Progenitor cell of endocrine pancreas (in vitro differentiated cells): ENCODE results near the gene PAQR5. TPM values are rescaled to one million over a fixed set of nuclear protein-coding genes. Genes with fewer than 3 reads are reported as not detected.
"Not testable (repeated sequence)": the region's sequence is repeated elsewhere in the genome, so short reads cannot be mapped to it uniquely, and the experiment has no call there.

Source experiments
- DNase-seq: peaks from one replicate; pipeline ENCODE4 v3.0.0; 2021; ENCODE audit warnings: low spot score; ENCODE audit not compliant: unreplicated experiment
- H3K27ac Mint-ChIP-seq: 2 replicates; pipeline ENCODE4 v1.8.0; 2021; ENCODE audit warnings: mild to moderate bottlenecking, moderate library complexity, mixed read lengths
- H3K27me3 Mint-ChIP-seq: 2 replicates; pipeline ENCODE4 v1.8.0; 2021; ENCODE audit warnings: mixed read lengths
- H3K36me3 Mint-ChIP-seq: 2 replicates; pipeline ENCODE4 v1.8.0; 2022; ENCODE audit warnings: mixed read lengths; ENCODE audit not compliant: insufficient read depth
- H3K4me1 Mint-ChIP-seq: 2 replicates; pipeline ENCODE4 v1.8.0; 2021; ENCODE audit warnings: low read depth, mixed read lengths
- H3K4me3 Mint-ChIP-seq: 2 replicates; pipeline ENCODE4 v1.8.0; 2021; ENCODE audit warnings: low read depth, mild to moderate bottlenecking, moderate library complexity, mixed read lengths
- H3K9me3 Mint-ChIP-seq: 2 replicates; pipeline ENCODE4 v1.8.0; 2021; ENCODE audit warnings: low read depth, mixed read lengths
- CTCF ChIP-seq: fragments of 200-600 bp; sonication (generic); IDR thresholded peaks from one replicate; pipeline ENCODE4 v1.5.0; 2021; ENCODE audit warnings: antibody characterized with exemption, mild to moderate bottlenecking; ENCODE audit not compliant: unreplicated experiment
- total RNA-seq: library from RNA; stranded (reverse); gene quantifications from 2 replicates; pipeline ENCODE4 v1.2.1, GENCODE V29; 2021

Gene PAQR5
- total RNA-seq, 1 donor from 2014 or later, result 14.6 TPM

- Mint-ChIP-seq H3K36me3 (peaks cover 5% of the 10 kb centered on the region), H3K27ac (no peak overlapping the region), H3K9me3 (peaks cover 5% of the 10 kb centered on the region), H3K4me1 (peaks cover 29% of the 10 kb centered on the region), H3K4me3 (no peak overlapping the region), H3K27me3 (peaks cover 3% of the 10 kb centered on the region)
- DNase-seq, result no peak
- no peak for TF ChIP-seq CTCF
These were observed 78.7 kb downstream of the PAQR5 start for GRCh38 chr15:69377216-69377970.

GRCh38 chr15:69380100-69380725, 81.5 kb downstream of the PAQR5 start:
- Mint-ChIP-seq H3K4me1 (peaks cover 13% of the 10 kb centered on the region), H3K27ac (no peak overlapping the region), H3K4me3 (no peak overlapping the region), H3K9me3 (no peaks in the 10 kb centered on the region), H3K36me3 (peaks cover 5% of the 10 kb centered on the region), H3K27me3 (peaks cover 3% of the 10 kb centered on the region)
- DNase-seq, result no peak
- TF ChIP-seq CTCF, result peak; percentile 24

GRCh38 chr15:69380726-69381105, 82.0 kb downstream of the PAQR5 start:
- H3K4me3 Mint-ChIP-seq, result no peak overlapping the region
- H3K27me3 Mint-ChIP-seq, result peaks cover 3% of the 10 kb centered on the region
- H3K9me3 Mint-ChIP-seq, result no peaks in the 10 kb centered on the region
- H3K36me3 Mint-ChIP-seq, result peaks cover 5% of the 10 kb centered on the region
- no peak overlapping the region for H3K27ac Mint-ChIP-seq
- peaks cover 13% of the 10 kb centered on the region for H3K4me1 Mint-ChIP-seq
- DNase-seq, result no peak
- TF ChIP-seq CTCF, result no peak

GRCh38 chr15:69382176-69382575, 83.5 kb downstream of the PAQR5 start:
- H3K27me3 Mint-ChIP-seq, H3K9me3 Mint-ChIP-seq, H3K27ac Mint-ChIP-seq, H3K4me3 Mint-ChIP-seq, H3K36me3 Mint-ChIP-seq, DNase-seq, H3K4me1 Mint-ChIP-seq: not testable (repeated sequence)

- not testable (repeated sequence) for H3K4me1 Mint-ChIP-seq, H3K4me3 Mint-ChIP-seq, DNase-seq, H3K27me3 Mint-ChIP-seq, H3K36me3 Mint-ChIP-seq, H3K9me3 Mint-ChIP-seq, H3K27ac Mint-ChIP-seq
These were observed 85.4 kb downstream of the PAQR5 start for GRCh38 chr15:69384066-69384465.

GRCh38 chr15:69384626-69385598, 86.2 kb downstream of the PAQR5 start:
- no peaks in the 10 kb centered on the region for H3K9me3 Mint-ChIP-seq
- H3K36me3 Mint-ChIP-seq, result peaks cover 5% of the 10 kb centered on the region
- H3K27ac Mint-ChIP-seq, result no peak overlapping the region

More at GRCh38 chr15:69384626-69385598, 86.2 kb downstream of the PAQR5 start:
- no peak overlapping the region for H3K4me3 Mint-ChIP-seq
- no peak for DNase-seq
- H3K27me3 Mint-ChIP-seq, result no peaks in the 10 kb centered on the region
- no peak for TF ChIP-seq CTCF
- no peaks in the 10 kb centered on the region for H3K4me1 Mint-ChIP-seq
